Activated T-cell treated with anti-CD3 and anti-CD28 coated beads for 4 hours (primary cell): ENCODE measurements around the gene PRMT1.
"Not testable (repeated sequence)": the region's sequence is repeated elsewhere in the genome, so short reads cannot be mapped to it uniquely, and the experiment has no call there.

Source experiments
- DNase-seq: peaks from one replicate; pipeline ENCODE4 v3.0.0-alpha.2; 2020

The PRMT1 gene

GRCh38 chr19:49689133-49690078 lies 12.3 kb downstream of the PRMT1 start, which contains the start of gene ADM5:
ADM5 (plus strand) TSS chr19:49689594; CDS start chr19:49689838, 244 bp downstream.
- no peak for DNase-seq

GRCh38 chr19:49690079-49690655 lies 13.1 kb downstream of the PRMT1 start:
- no peak for DNase-seq

GRCh38 chr19:49690656-49691242 lies 13.7 kb downstream of the PRMT1 start, which contains the start of gene CPT1C:
CPT1C (plus strand) TSS chr19:49691116; CDS start chr19:49692253, 1,137 bp downstream.
- peak; percentile 35 for DNase-seq

- no peak for DNase-seq
Measured at GRCh38 chr19:49691243-49692146, 14.4 kb downstream of the PRMT1 start.

- no peak for DNase-seq
Measured at GRCh38 chr19:49692147-49692506, 15.1 kb downstream of the PRMT1 start.

- no peak for DNase-seq
Measured at GRCh38 chr19:49696115-49696514, 19.0 kb downstream of the PRMT1 start.

GRCh38 chr19:49696865-49697264 lies 19.8 kb downstream of the PRMT1 start:
- DNase-seq: no peak

- DNase-seq: no peak
Measured at GRCh38 chr19:49699364-49699763, 22.3 kb downstream of the PRMT1 start.

GRCh38 chr19:49700563-49700962 lies 23.5 kb downstream of the PRMT1 start:
- no peak for DNase-seq

- DNase-seq: no peak
Measured at GRCh38 chr19:49701271-49701786, 24.3 kb downstream of the PRMT1 start.

- no peak for DNase-seq
Measured at GRCh38 chr19:49704888-49705642, 28.0 kb downstream of the PRMT1 start.

- no peak for DNase-seq
Measured at GRCh38 chr19:49705919-49706318, 28.8 kb downstream of the PRMT1 start.

- no peak for DNase-seq
Measured at GRCh38 chr19:49710372-49710951, 33.4 kb downstream of the PRMT1 start.

GRCh38 chr19:49712397-49712859 lies 35.4 kb downstream of the PRMT1 start:
- no peak for DNase-seq

- DNase-seq: no peak
Measured at GRCh38 chr19:49713236-49713845, 36.3 kb downstream of the PRMT1 start.

GRCh38 chr19:49716154-49716553 lies 39.1 kb downstream of the PRMT1 start:
- no peak for DNase-seq

GRCh38 chr19:49718511-49718910 lies 41.4 kb downstream of the PRMT1 start:
- no peak for DNase-seq

- DNase-seq: no peak
Measured at GRCh38 chr19:49718991-49719390, 41.9 kb downstream of the PRMT1 start.

GRCh38 chr19:49719420-49719819 lies 42.3 kb downstream of the PRMT1 start:
- not testable (repeated sequence) for DNase-seq

GRCh38 chr19:49727217-49728030 lies 50.4 kb downstream of the PRMT1 start:
- no peak for DNase-seq
